Smooth muscle cell (in vitro differentiated cells): ENCODE measurements around the gene SCD. TPM values are rescaled to one million over a fixed set of nuclear protein-coding genes. Genes with fewer than 3 reads are reported as not detected.
"Not testable (repeated sequence)": the region's sequence is repeated elsewhere in the genome, so short reads cannot be mapped to it uniquely, and the experiment has no call there.

Experiments
- DNase-seq: peaks from one replicate; lab custom pipeline; 2025; ENCODE audit not compliant: unreplicated experiment; lab: John Stamatoyannopoulos, UW
- H2AFZ ChIP-seq: fragments of 200-600 bp; sonication (generic); 2 replicates; pipeline ENCODE4 v1.6.0; 2016; ENCODE audit warnings: antibody characterized with exemption, low read depth, mild to moderate bottlenecking
- H3F3A ChIP-seq: fragments of 200-600 bp; sonication (generic); 2 replicates; pipeline ENCODE4 v1.6.0; 2017; ENCODE audit warnings: antibody characterized with exemption, low read depth
- H3K27ac ChIP-seq: fragments of 200-600 bp; sonication (generic); 2 replicates; pipeline ENCODE4 v1.5.1; 2016; ENCODE audit warnings: low read depth, mild to moderate bottlenecking
- H3K27me3 ChIP-seq: fragments of 200-600 bp; sonication (generic); 2 replicates; pipeline ENCODE4 v1.6.1; 2016; ENCODE audit warnings: low read depth, mild to moderate bottlenecking
- H3K36me3 ChIP-seq: fragments of 200-600 bp; sonication (generic); 2 replicates; pipeline ENCODE4 v1.5.1; 2016; ENCODE audit warnings: low read depth
- H3K4me1 ChIP-seq: fragments of 200-600 bp; sonication (generic); 2 replicates; pipeline ENCODE4 v1.5.1; 2016; ENCODE audit warnings: low read depth
- H3K4me2 ChIP-seq: fragments of 200-600 bp; sonication (generic); 2 replicates; pipeline ENCODE4 v1.6.0; 2016; ENCODE audit warnings: mild to moderate bottlenecking
- H3K4me3 ChIP-seq: fragments of 200-600 bp; sonication (generic); 2 replicates; pipeline ENCODE4 v1.5.1; 2016; ENCODE audit warnings: mild to moderate bottlenecking
- H3K79me2 ChIP-seq: fragments of 200-600 bp; sonication (generic); 2 replicates; pipeline ENCODE4 v1.6.0; 2016; ENCODE audit warnings: low read depth, mild to moderate bottlenecking
- H3K9ac ChIP-seq: fragments of 200-600 bp; sonication (generic); 2 replicates; pipeline ENCODE4 v1.6.0; 2016; ENCODE audit warnings: low read depth
- H3K9me3 ChIP-seq: fragments of 200-600 bp; sonication (generic); replicated peaks from 2 replicates; pipeline ENCODE4 v1.5.1; 2016; ENCODE audit warnings: low read depth
- H4K20me1 ChIP-seq: fragments of 200-600 bp; sonication (generic); 2 replicates; pipeline ENCODE4 v1.6.0; 2016; ENCODE audit warnings: low read depth
- CTCF ChIP-seq: fragments of 200-600 bp; sonication (generic); IDR thresholded peaks from 2 replicates; pipeline ENCODE4 v1.5.1; 2017; ENCODE audit warnings: borderline replicate concordance, mild to moderate bottlenecking, antibody characterized with exemption; ENCODE audit not compliant: insufficient read depth, poor library complexity, severe bottlenecking
- WGBS: methylation state at CpG from one replicate; pipeline ENCODE4 v1.1.7; 2016; ENCODE audit warnings: low lambda C conversion rate; 5-methylcytosine and 5-hydroxymethylcytosine counted together
- polyA plus RNA-seq: library from polyadenylated mRNA; unstranded; fragments of >200 nt; fragmentation: Nextera tagmentation; extraction: Ambion mirVana; gene quantifications from 2 replicates; pipeline ENCODE4 v1.2.1, GENCODE V29; 2016
- total RNA-seq: library from RNA; depleted of rRNA; stranded (reverse); fragments of >200 nt; gene quantifications from 2 replicates; pipeline ENCODE4 v1.2.3, GENCODE V29; 2014

SCD gene
- total and polyA plus RNA-seq, 2 experiments from 2014 or later: 183 to 306 TPM

DNA sequence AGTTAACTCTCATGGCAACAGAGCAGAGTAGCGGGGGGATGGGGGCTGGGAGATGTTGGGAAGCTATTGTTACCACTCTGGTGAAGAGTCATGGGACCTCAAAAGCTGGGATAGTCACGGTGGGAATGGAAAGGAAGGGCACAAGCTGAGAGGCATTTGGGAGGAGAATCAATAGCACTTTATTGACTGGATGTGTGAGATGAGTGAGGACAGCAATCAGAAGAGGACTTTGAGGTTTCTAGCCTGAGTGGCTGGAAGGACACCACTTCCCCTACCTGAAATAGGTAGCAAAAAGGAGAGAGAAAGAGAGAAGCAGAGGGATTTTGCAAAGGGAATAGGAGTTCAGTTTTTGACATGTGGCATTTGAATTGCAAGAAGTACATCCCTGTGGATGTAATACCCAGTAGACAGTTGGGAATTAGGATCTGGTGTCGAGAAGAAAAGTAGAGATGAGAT, 27.2 kb downstream of the SCD start:
- peak overlapping the region; percentile 100 for H3K27ac ChIP-seq
- no peaks in the 10 kb centered on the region for H4K20me1 ChIP-seq
- no peaks in the 10 kb centered on the region for H3K9me3 ChIP-seq
- WGBS: 3% methylated on average over 3 of the region's 3 CpGs
- peak overlapping the region; percentile 98 for H3K9ac ChIP-seq
- H3K27me3 ChIP-seq: no peaks in the 10 kb centered on the region
- H3K4me3 ChIP-seq: peak overlapping the region; percentile 55
- peaks cover 40% of the 10 kb centered on the region for H3K4me1 ChIP-seq
- peak overlapping the region; percentile 89 for H3K4me2 ChIP-seq
- H3K79me2 ChIP-seq: peaks cover 12% of the 10 kb centered on the region
- no peak for DNase-seq
- no peaks in the 10 kb centered on the region for H3K36me3 ChIP-seq
- no peak overlapping the region for H2AFZ ChIP-seq
- TF ChIP-seq CTCF: no peak
- peaks cover 42% of the 10 kb centered on the region for H3F3A ChIP-seq

DNA sequence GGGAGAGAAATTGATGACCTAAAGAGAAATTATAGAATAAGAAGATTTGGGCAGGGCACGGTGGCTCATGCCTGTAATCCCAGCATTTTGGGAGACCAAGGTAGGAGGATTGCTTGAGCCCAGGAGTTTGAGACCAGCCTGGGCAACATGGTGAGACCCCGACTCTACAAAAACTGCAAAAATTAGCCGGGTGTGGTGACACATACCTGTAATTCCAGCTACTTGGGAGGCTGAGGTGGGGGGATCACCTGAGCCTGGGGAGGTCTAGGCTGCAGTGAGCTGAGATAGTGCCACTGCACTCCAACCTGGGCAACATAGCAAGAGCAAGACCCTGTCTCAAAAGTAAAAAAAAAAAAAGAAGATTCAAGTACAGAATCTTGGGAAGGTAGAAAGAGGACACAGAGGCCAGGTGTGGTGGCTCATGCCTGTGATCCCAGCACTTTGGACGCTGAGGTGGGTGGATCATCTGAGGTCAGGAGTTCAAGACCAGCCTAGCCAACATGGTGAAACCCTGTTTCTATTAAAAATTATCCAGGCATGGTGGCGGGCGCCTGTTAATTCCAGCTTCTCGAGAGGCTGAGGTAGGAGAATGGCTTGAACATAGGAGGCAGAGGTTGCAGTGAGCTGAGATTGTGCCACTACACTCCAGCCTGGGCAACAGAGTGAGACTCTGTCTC, 27.8 kb downstream of the SCD start:
- not testable (repeated sequence) for H2AFZ ChIP-seq
- WGBS: 51% methylated on average over 7 of the region's 7 CpGs
- H3K9ac ChIP-seq: peak overlapping the region; percentile 98

GRCh38 chr10:100376656-100377055, 29.6 kb downstream of the SCD start:
- Histone ChIP-seq H3K4me1 (peaks cover 23% of the 10 kb centered on the region), H3F3A (peaks cover 23% of the 10 kb centered on the region), H3K79me2 (peaks cover 12% of the 10 kb centered on the region), H3K27ac (peak overlapping the region; percentile 37)
- not testable (repeated sequence) for H2AFZ ChIP-seq, H3K4me3 ChIP-seq, H3K9me3 ChIP-seq, H3K36me3 ChIP-seq, H3K9ac ChIP-seq, H3K27me3 ChIP-seq, DNase-seq, H3K4me2 ChIP-seq, H4K20me1 ChIP-seq
- 69% methylated on average over 6 of the region's 6 CpGs for WGBS

More for the DNA sequence above, 27.8 kb downstream of the SCD start:
- Histone ChIP-seq H3K4me1 (peaks cover 40% of the 10 kb centered on the region), H3K79me2 (peaks cover 12% of the 10 kb centered on the region), H3K27ac (peak overlapping the region; percentile 100), H3F3A (peaks cover 38% of the 10 kb centered on the region), H3K4me3 (peak overlapping the region; percentile 55), H3K4me2 (peak overlapping the region; percentile 89)
- not testable (repeated sequence) for H3K9me3 ChIP-seq, H3K27me3 ChIP-seq, H3K36me3 ChIP-seq, H4K20me1 ChIP-seq, DNase-seq

DNA sequence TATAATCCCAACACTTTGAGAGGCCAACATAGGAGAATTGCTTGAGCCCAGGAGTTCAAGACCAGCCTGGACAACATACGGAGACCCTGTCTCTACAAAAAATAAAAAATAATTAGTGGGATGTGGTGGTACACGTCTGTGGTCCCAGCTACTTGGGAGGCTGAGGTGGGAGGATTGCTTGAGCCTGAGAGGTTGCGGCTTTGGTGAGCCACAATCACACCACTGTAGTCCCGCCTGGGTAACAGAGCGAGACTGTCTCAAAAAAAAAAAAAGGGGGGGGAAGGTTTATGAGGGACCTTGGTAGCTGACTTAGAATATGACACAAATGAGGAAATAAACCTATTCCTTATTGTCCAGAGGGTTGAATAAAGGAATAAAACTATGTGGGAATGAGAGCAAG, 30.8 kb downstream of the SCD start:
- no peak for DNase-seq
- Histone ChIP-seq H3K27me3 (no peaks in the 10 kb centered on the region), H4K20me1 (no peaks in the 10 kb centered on the region), H3K9me3 (no peaks in the 10 kb centered on the region), H3K4me1 (peaks cover 11% of the 10 kb centered on the region), H3K27ac (no peak overlapping the region), H2AFZ (no peak overlapping the region), H3K9ac (no peak overlapping the region), H3K36me3 (no peaks in the 10 kb centered on the region), H3K4me2 (no peak overlapping the region), H3K79me2 (peaks cover 12% of the 10 kb centered on the region), H3F3A (peaks cover 12% of the 10 kb centered on the region), H3K4me3 (no peak overlapping the region)
- 83% methylated on average over 5 of the region's 5 CpGs for WGBS
- no peak for TF ChIP-seq CTCF
